ENCODE results near the gene EMILIN2.

- TF ChIP-seq CTCF (IDR thresholded peaks at IDR 0.05; ENCODE audit: extremely low read depth in 1 of 2, insufficient read depth in 1 of 2, low read depth in 1 of 2, low read length in 2 of 2) (no peak), POLR2AphosphoS5 (IDR thresholded peaks at IDR 0.05; ENCODE audit: insufficient read depth, low read depth, low read length) (no peak), POLR2A (IDR thresholded peaks at IDR 0.05; ENCODE audit: low read depth, low read length) (no peak)
Measured at GRCh38 chr18:2910261-2910660, 63.5 kb downstream of the EMILIN2 start.
